ENCODE data around the gene CDK5. TPM values are rescaled to one million over a fixed set of nuclear protein-coding genes. Genes with fewer than 3 reads are reported as not detected.
A peak's percentile ranks its signal among the peaks of the same experiment; 100 is the strongest.
"Not testable (repeated sequence)": the region's sequence is repeated elsewhere in the genome, so short reads cannot be mapped to it uniquely, and the experiment has no call there.

The CDK5 gene
- total and polyA plus RNA-seq, 2 experiments from 2014 or later, result 17.8 to 56.8 TPM

DNA sequence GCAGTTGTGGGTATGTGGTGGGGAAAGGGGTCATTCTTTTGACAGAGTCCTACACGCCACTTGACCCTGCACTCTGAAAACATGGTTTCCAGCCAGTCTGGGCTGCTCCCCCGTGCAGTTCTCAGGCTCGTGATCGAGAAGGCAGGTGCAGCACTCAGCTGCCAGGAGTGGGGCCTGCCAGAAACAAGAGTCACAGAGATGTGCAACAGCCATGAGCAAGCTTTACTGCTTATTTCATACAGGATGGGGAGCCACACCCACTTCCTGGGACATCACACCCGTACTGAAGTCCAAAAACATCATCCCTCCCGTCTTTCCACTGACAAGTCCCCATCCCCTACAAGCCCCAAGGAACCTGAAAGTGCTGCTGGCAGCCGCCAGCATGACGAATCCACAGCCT is 42.7 kb downstream of the CDK5 start:
- H3K27ac ChIP-seq, result no peak overlapping the region
- TF ChIP-seq, protein P1, sequence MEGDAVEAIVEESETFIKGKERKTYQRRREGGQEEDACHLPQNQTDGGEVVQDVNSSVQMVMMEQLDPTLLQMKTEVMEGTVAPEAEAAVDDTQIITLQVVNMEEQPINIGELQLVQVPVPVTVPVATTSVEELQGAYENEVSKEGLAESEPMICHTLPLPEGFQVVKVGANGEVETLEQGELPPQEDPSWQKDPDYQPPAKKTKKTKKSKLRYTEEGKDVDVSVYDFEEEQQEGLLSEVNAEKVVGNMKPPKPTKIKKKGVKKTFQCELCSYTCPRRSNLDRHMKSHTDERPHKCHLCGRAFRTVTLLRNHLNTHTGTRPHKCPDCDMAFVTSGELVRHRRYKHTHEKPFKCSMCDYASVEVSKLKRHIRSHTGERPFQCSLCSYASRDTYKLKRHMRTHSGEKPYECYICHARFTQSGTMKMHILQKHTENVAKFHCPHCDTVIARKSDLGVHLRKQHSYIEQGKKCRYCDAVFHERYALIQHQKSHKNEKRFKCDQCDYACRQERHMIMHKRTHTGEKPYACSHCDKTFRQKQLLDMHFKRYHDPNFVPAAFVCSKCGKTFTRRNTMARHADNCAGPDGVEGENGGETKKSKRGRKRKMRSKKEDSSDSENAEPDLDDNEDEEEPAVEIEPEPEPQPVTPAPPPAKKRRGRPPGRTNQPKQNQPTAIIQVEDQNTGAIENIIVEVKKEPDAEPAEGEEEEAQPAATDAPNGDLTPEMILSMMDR (IDR thresholded peaks at IDR 0.05; ENCODE audit: low read depth, low read length), result no peak
- peaks cover 10% of the 10 kb centered on the region for H3K27me3 ChIP-seq
- no peaks in the 10 kb centered on the region for H3K9me3 ChIP-seq (ENCODE audit: low read depth)
- H3K4me1 ChIP-seq (ENCODE audit: low read depth), result peaks cover 20% of the 10 kb centered on the region
- H3K4me3 ChIP-seq, result no peak overlapping the region
- H3K36me3 ChIP-seq, result no peaks in the 10 kb centered on the region
- no peak for DNase-seq (ENCODE audit: low read depth in 1 of 2, low spot score in 1 of 2)

DNA sequence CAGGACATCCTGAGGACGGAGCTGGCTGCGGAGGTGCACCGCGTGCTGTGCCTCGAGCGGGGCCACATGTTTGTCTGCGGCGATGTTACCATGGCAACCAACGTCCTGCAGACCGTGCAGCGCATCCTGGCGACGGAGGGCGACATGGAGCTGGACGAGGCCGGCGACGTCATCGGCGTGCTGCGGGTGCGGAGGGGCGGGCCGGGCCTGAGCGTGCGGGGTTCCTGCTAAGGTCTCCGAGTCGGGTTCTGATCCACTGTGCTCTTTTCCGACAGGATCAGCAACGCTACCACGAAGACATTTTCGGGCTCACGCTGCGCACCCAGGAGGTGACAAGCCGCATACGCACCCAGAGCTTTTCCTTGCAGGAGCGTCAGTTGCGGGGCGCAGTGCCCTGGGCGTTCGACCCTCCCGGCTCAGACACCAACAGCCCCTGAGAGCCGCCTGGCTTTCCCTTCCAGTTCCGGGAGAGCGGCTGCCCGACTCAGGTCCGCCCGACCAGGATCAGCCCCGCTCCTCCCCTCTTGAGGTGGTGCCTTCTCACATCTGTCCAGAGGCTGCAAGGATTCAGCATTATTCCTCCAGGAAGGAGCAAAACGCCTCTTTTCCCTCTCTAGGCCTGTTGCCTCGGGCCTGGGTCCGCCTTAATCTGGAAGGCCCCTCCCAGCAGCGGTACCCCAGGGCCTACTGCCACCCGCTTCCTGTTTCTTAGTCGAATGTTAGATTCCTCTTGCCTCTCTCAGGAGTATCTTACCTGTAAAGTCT is 43.8 kb downstream of the CDK5 start:
- no peaks in the 10 kb centered on the region for H3K9me3 ChIP-seq (ENCODE audit: low read depth)
- H3K4me1 ChIP-seq (ENCODE audit: low read depth), result peaks cover 30% of the 10 kb centered on the region
- DNase-seq (ENCODE audit: low read depth in 1 of 2, low spot score in 1 of 2), result peak; percentile 59 to 67
- no peak overlapping the region for H3K4me3 ChIP-seq
- H3K27ac ChIP-seq, result no peak overlapping the region
- peaks cover 7% of the 10 kb centered on the region for H3K27me3 ChIP-seq
- no peaks in the 10 kb centered on the region for H3K36me3 ChIP-seq
- TF ChIP-seq, protein P1 (IDR thresholded peaks at IDR 0.05; ENCODE audit: low read depth, low read length), result peak; percentile 10

DNA sequence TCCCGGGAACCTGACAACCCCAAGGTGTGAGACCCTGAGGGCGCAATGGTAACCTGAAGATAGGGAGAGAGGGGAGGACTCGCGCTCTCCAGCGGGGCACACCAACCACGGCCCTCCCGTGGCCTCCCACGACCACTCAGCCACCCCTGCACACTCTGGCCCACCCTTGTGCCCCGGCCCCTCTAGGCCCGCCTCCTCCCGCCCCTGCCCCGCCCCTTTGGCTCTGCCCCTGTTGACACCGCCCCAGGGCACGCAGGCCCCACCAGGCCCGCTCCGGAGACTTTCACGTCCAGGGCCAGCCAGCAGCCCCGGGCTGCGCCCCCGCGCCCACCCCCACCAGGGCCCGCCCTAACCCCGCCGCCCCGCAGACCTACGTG is 44.4 kb downstream of the CDK5 start:
- H3K4me1 ChIP-seq (ENCODE audit: low read depth), result peaks cover 32% of the 10 kb centered on the region
- peaks cover 1% of the 10 kb centered on the region for H3K27me3 ChIP-seq
- H3K36me3 ChIP-seq, result no peaks in the 10 kb centered on the region
- DNase-seq (ENCODE audit: low read depth in 1 of 2, low spot score in 1 of 2), result no peak
- TF ChIP-seq, protein P1 (IDR thresholded peaks at IDR 0.05; ENCODE audit: low read depth, low read length), result no peak
- no peak overlapping the region for H3K4me3 ChIP-seq
- no peaks in the 10 kb centered on the region for H3K9me3 ChIP-seq (ENCODE audit: low read depth)
- H3K27ac ChIP-seq, result no peak overlapping the region

DNA sequence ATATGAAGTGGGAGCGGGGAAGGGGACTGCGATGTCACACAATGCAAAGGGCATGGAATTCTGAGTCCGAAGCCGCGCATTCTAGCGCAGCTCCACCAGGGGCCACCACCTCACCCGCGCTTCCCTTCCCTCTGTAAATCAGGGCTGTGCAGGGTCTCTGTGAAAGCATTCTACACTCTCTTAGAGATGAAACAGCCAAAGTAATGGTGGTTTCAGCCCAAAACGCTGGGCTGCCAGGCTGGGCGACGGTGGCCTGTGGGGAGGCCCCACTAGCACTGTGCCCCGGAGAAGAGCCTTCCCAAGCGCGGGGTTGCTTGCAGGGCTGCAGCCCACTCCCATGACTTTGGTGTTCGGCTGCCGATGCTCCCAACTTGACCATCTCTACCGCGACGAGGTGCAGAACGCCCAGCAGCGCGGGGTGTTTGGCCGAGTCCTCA is 44.8 kb downstream of the CDK5 start:
- TF ChIP-seq, protein P1 (IDR thresholded peaks at IDR 0.05; ENCODE audit: low read depth, low read length), result peak; percentile 73
- DNase-seq (ENCODE audit: low read depth in 1 of 2, low spot score in 1 of 2), result peak; percentile 51 to 71
- Histone ChIP-seq H3K4me1 (ENCODE audit: low read depth) (peaks cover 35% of the 10 kb centered on the region), H3K27me3 (no peaks in the 10 kb centered on the region), H3K27ac (no peak overlapping the region), H3K9me3 (ENCODE audit: low read depth) (no peaks in the 10 kb centered on the region), H3K36me3 (no peaks in the 10 kb centered on the region), H3K4me3 (no peak overlapping the region)

DNA sequence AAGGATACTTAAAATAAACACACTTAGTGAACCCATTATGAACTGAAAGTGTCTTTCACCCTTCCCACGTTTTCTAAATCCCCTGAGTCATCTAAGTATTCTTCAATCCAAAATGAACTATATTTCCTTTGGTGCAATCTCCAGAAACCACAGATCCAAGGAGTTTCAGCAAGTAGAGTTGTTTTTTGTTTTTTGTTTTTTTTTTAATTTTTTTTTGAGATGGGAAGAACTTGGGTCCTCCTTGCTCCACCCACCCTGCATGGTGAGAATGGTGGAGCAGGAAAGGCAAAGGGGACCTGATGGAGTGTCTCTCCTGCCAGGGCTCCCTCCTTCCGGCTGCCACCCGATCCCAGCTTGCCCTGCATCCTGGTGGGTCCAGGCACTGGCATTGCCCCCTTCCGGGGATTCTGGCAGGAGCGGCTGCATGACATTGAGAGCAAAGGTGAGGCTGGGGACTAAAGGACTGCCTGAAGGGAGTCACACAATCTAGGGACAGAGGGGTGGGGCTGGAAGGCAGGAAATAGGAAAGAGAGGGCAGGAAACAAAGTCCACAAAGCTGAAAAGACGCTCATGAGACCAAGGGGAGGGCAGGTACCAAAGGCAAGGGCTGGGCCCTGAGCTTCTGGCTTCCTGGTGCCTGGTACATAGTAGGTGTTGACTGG is 45.5 kb downstream of the CDK5 start:
- DNase-seq (ENCODE audit: low read depth in 1 of 2, low spot score in 1 of 2), result no peak
- Histone ChIP-seq H3K9me3 (ENCODE audit: low read depth) (no peaks in the 10 kb centered on the region), H3K27ac (no peak overlapping the region), H3K4me1 (ENCODE audit: low read depth) (peaks cover 30% of the 10 kb centered on the region), H3K36me3 (no peaks in the 10 kb centered on the region), H3K4me3 (no peak overlapping the region), H3K27me3 (no peaks in the 10 kb centered on the region)
- TF ChIP-seq, protein P1 (IDR thresholded peaks at IDR 0.05; ENCODE audit: low read depth, low read length), result no peak

DNA sequence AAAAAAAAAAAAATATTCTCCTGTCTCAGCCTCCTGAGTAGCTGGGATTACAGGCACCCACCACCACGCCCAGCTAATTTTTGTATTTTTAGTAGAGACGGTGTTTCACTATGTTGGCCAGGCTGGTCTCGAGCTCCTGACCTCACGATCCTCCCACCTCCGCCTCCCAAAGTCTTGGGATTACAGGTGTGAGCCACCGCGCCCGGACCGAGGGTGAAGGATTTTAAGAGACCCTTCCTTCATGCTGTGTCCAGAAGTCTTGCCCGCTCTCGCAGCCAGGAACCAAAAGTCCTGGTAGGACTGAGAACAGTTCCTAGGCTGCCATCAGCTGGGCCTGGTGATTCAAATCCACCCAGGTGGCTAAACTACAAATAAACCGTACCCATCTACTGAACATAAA is 46.1 kb downstream of the CDK5 start:
- H3K27me3 ChIP-seq; H3K36me3 ChIP-seq; H3K27ac ChIP-seq; H3K9me3 ChIP-seq (ENCODE audit: low read depth); DNase-seq (ENCODE audit: low read depth in 1 of 2, low spot score in 1 of 2); H3K4me3 ChIP-seq: not testable (repeated sequence)
- peaks cover 30% of the 10 kb centered on the region for H3K4me1 ChIP-seq (ENCODE audit: low read depth)
